IgD-negative memory B cell (primary cell): ENCODE data around the gene C11orf52. TPM values are rescaled to one million over a fixed set of nuclear protein-coding genes. Genes with fewer than 3 reads are reported as not detected.
"Not testable (repeated sequence)": the region's sequence is repeated elsewhere in the genome, so short reads cannot be mapped to it uniquely, and the experiment has no call there.

ENCODE experiments used
- H3K27ac Mint-ChIP-seq, 3 donors: one replicate each; pipeline ENCODE4 v1.8.0; 2020 to 2022; ENCODE audit warnings: mild to moderate bottlenecking in 3 of 3, mixed read lengths in 3 of 3, moderate library complexity in 1 of 3
- H3K27me3 Mint-ChIP-seq: one replicate; pipeline ENCODE4 v1.8.0; 2021; ENCODE audit warnings: mixed read lengths
- H3K36me3 Mint-ChIP-seq: one replicate; pipeline ENCODE4 v1.8.0; 2020; ENCODE audit warnings: mild to moderate bottlenecking, mixed read lengths
- H3K4me1 Mint-ChIP-seq, 3 donors: one replicate each; pipeline ENCODE4 v1.8.0; 2020 to 2022; ENCODE audit warnings: mixed read lengths in 3 of 3, mild to moderate bottlenecking in 1 of 3
- H3K4me3 Mint-ChIP-seq, 4 donors: one replicate each; pipeline ENCODE4 v1.8.0; 2020 to 2022; ENCODE audit warnings: mild to moderate bottlenecking in 4 of 4, mixed read lengths in 4 of 4, moderate library complexity in 3 of 4
- H3K9me3 Mint-ChIP-seq, 3 donors: one replicate each; pipeline ENCODE4 v1.8.0; 2020 to 2021; ENCODE audit warnings: mixed read lengths in 3 of 3, mild to moderate bottlenecking in 1 of 3
- polyA plus RNA-seq: library from polyadenylated mRNA; unstranded; fragments of 300-500 nt; fragmentation: Illumina TruSeq; gene quantifications from one replicate; pipeline ENCODE4 v1.2.3, GENCODE V29; 2021

Gene C11orf52
- not detected for polyA plus RNA-seq

DNA sequence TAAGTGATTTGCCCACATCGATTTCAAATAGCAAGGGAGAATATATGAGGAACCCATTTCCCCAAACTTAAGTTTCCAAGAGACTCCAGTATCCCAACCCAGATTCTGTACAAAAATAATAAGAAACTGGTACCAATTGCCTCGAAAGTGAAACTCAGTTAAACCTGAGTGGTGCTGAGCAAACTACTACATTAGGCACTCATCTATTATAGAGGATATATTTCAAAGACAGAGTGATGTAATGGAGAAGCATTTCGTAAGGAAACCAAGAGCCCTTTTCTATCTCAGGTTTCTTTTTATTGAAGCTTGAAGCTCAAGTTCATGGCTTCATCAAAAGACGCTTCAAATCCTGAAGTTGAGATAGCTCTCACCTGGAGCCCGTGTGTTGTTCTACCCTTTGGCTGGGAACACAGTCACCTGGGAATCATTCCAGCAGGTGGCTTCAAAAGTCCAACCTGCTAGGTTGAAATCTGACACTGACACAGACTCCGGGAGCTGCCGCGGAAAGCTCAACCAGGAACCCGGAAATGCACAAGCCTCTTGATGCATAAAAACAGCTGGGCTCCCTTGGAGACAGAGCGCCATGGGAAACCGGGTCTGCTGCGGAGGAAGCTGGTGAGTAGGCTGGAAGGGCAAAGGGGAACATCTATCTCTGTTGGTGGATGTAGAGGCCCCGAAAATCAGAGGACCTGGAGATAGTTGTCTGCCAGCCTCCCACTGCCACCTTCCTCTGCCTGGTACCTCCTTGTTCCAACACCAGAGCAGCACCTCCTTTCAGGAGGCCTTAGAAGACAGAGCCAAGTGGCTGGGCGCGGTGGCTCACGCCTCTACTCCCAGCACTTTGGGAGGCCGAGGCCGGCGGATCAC is at the start of gene C11orf52:
Gene C11orf52, plus strand, starts transcription at position 524 of the 867 bp plus-strand sequence. Its CDS starts 60 bp downstream, at position 584.
- peaks cover 0 to 5% (median 0%) of the 10 kb centered on the region in 3 donors for H3K9me3 Mint-ChIP-seq
- no peak within 1 kb of the TSS for H3K27ac Mint-ChIP-seq
- peaks cover 0 to 4% (median 0%) of the 10 kb centered on the region in 3 donors for H3K4me1 Mint-ChIP-seq
- H3K36me3 Mint-ChIP-seq, result no peaks in the 10 kb centered on the region
- H3K4me3 Mint-ChIP-seq, result no peak within 1 kb of the TSS
- H3K27me3 Mint-ChIP-seq, result peaks cover 21% of the 10 kb centered on the region

DNA sequence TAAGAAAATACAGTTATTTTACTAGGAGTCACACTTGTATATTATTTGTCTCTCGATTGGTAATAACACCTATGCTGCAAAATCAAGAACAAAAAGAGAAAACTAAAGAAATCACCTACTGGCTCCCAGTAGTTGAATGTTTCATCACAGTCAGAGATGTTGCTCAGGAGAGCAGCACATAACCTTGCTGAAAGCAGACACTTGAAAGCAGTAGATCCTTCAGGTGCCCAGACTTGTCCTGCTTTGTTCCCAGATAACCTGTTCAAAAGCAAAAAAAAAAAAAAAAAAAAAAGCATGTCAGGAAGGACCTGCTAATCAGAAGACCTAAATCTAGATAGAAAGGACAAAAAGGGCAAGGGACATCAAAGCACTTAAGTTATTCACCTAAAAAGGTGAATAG is 48.6 kb upstream of the C11orf52 start:
- Mint-ChIP-seq H3K4me3 (peak overlapping the region in 2 of 4 donors; percentile 51 to 89), H3K27me3 (no peaks in the 10 kb centered on the region), H3K36me3 (peaks cover 8% of the 10 kb centered on the region), H3K4me1 (peaks cover 11 to 17% (median 14%) of the 10 kb centered on the region in 3 donors), H3K9me3 (no peaks in the 10 kb centered on the region), H3K27ac (peak overlapping the region in 1 of 3 donors; percentile 89)

DNA sequence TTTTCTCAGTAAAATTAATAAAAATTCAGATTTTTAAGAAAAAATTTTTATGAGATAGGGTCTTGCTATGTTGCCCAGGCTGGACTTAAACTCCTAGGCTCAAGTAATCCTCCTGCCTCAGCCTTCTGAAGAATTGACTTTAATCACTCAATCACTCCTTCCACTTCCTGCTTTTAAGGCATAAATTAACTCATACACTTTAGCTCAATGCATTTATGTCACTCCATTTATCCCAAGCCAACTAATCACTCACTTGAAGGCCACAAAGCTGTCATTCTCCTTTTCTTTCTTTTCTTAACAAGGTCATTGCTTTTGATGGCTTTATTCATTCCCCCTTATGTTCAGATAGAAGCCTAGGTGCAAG is 48.2 kb upstream of the C11orf52 start:
- Mint-ChIP-seq H3K4me1 (peaks cover 11 to 17% (median 14%) of the 10 kb centered on the region in 3 donors), H3K9me3 (no peaks in the 10 kb centered on the region), H3K36me3 (peaks cover 8% of the 10 kb centered on the region), H3K27me3 (no peaks in the 10 kb centered on the region), H3K4me3 (peak overlapping the region; percentile 89 to 97 (median 94)), H3K27ac (peak overlapping the region; percentile 79 to 94 (median 89))

DNA sequence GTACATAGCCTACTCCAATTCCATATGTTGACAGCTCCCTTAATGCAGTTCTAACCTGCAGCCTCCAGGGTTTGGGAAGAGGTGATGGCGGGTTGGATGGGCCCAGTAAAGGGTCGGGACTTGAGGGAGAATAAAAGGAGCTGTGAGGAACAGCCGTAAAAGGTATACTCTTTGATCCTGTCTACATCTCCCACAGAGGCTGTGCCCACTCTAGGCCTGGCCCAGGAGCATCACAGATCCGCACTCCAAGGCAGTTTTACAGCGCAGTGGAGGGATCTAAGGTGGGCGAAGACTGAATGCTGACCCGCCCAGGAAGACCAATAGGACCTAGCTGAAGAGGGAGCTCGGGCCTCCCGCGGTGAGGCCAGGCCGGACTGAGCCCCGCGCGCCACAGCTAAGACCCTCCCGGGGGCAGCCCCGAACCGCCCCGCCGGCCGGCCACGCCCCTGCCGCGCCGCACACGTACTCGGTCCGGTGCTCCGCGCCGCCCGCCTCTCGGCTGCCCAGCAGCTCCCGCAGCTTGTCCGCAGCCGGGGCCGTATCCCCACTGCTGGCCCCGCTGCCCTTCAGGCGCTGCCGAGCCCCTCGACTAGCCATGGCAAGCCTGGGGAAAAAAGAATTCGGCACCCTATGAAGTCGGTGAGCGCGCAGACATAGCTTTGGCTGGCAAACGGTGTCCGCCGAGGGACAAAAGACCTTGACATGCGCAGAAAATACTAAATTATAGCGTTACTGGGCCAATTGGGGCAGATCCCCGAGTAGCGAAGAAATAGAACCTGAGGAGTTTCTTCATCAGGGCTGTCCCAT is 47.6 kb upstream of the C11orf52 start, which contains the start of gene ALG9:
Gene ALG9, minus strand, starts transcription at position 696 of the 807 bp plus-strand sequence. Its CDS starts 99 bp downstream, at position 597.
- Mint-ChIP-seq H3K4me1 (peaks cover 11 to 17% (median 14%) of the 10 kb centered on the region in 3 donors), H3K27ac (peak within 1 kb of the TSS; percentile 79 to 94 (median 89)), H3K9me3 (no peaks in the 10 kb centered on the region), H3K27me3 (no peaks in the 10 kb centered on the region), H3K36me3 (peaks cover 8% of the 10 kb centered on the region), H3K4me3 (peak within 1 kb of the TSS; percentile 89 to 97 (median 94))

DNA sequence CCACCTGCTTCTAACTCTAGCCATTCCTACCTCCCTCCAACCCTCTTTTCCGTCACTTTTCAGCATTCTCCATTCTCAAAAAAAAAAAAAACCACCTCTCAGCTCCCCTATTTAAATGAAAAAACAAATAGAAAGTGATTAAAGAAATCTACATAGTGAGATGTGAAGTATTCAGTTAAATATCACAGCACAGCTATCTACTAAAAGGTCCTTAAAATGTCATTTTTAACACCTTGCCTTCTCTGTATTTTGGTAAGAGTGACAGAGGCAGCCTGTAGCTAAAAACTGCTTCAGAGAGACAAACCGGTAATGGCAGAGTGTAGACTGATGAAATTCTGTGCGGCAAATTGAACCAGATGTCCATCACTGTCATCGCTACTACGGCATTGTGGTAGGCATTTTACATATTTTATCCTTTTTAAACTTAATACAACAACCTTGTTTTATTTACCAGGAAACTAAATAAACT is 47.0 kb upstream of the C11orf52 start:
- Mint-ChIP-seq H3K27ac (peak overlapping the region; percentile 79 to 94 (median 89)), H3K27me3 (no peaks in the 10 kb centered on the region), H3K9me3 (no peaks in the 10 kb centered on the region), H3K36me3 (peaks cover 8% of the 10 kb centered on the region), H3K4me3 (peak overlapping the region; percentile 89 to 97 (median 94)), H3K4me1 (peaks cover 11 to 14% (median 13%) of the 10 kb centered on the region in 3 donors)

DNA sequence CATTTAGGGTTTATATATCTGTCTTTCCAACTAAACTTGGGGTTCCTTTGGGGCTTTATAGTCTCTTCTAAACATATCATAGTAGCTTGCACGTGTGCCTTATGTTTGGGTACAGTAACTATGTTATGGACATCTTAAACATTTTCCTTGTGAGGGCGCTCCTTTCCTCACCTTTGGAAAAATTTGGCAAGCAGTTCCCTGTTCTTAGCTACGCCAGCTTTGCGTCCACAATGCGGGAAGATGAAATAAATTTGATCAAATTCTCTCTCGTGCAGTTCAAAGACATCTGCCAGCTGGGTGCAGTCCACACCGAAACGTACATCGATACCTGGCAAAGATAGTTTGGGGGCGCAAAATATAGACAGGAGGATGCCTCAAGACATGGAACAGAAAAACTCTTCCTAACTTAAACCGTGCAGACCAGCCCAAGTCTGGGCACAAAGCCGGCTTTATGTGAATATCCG is 40.3 kb upstream of the C11orf52 start:
- no peaks in the 10 kb centered on the region for H3K9me3 Mint-ChIP-seq
- peak overlapping the region; percentile 95 to 100 (median 96) for H3K27ac Mint-ChIP-seq
- H3K4me1 Mint-ChIP-seq, result peaks cover 7 to 17% (median 17%) of the 10 kb centered on the region in 3 donors
- H3K36me3 Mint-ChIP-seq, result peaks cover 4% of the 10 kb centered on the region
- H3K4me3 Mint-ChIP-seq, result peak overlapping the region; percentile 93 to 99 (median 98)
- no peaks in the 10 kb centered on the region for H3K27me3 Mint-ChIP-seq

GRCh38 chr11:111878849-111879636 is 39.7 kb upstream of the C11orf52 start, which contains the start of the genes CFAP68 and FDXACB1:
TSS of gene CFAP68 (plus strand) at chr11:111879541. CDS start at chr11:111879561, 20 bp downstream.
TSS of gene FDXACB1 (minus strand) at chr11:111879165. CDS start at chr11:111879132, 33 bp downstream.
- Mint-ChIP-seq H3K27me3 (no peaks in the 10 kb centered on the region), H3K4me1 (peaks cover 7 to 17% (median 17%) of the 10 kb centered on the region in 3 donors), H3K4me3 (peak within 1 kb of the TSS; percentile 93 to 99 (median 98)), H3K36me3 (peaks cover 4% of the 10 kb centered on the region), H3K27ac (peak within 1 kb of the TSS; percentile 95 to 100 (median 96)), H3K9me3 (no peaks in the 10 kb centered on the region)

- H3K27me3 Mint-ChIP-seq, result no peaks in the 10 kb centered on the region
- peaks cover 7 to 17% (median 17%) of the 10 kb centered on the region in 3 donors for H3K4me1 Mint-ChIP-seq
- H3K27ac Mint-ChIP-seq, result peak overlapping the region; percentile 95 to 100 (median 96)
- peak overlapping the region; percentile 93 to 99 (median 98) for H3K4me3 Mint-ChIP-seq
- H3K9me3 Mint-ChIP-seq, result no peaks in the 10 kb centered on the region
- H3K36me3 Mint-ChIP-seq, result peaks cover 4% of the 10 kb centered on the region
Observed at GRCh38 chr11:111879637-111879960, 39.1 kb upstream of the C11orf52 start.

GRCh38 chr11:111882202-111882601 is 36.5 kb upstream of the C11orf52 start:
- no peaks in the 10 kb centered on the region for H3K36me3 Mint-ChIP-seq
- H3K4me1 Mint-ChIP-seq, result peaks cover 7 to 17% (median 13%) of the 10 kb centered on the region in 3 donors
- H3K4me3 Mint-ChIP-seq, result no peak overlapping the region
- peak overlapping the region in 1 of 3 donors; percentile 96 for H3K27ac Mint-ChIP-seq
- no peaks in the 10 kb centered on the region for H3K27me3 Mint-ChIP-seq
- no peaks in the 10 kb centered on the region for H3K9me3 Mint-ChIP-seq

- not testable (repeated sequence) for H3K27ac Mint-ChIP-seq, H3K36me3 Mint-ChIP-seq, H3K4me1 Mint-ChIP-seq, H3K9me3 Mint-ChIP-seq, H3K27me3 Mint-ChIP-seq, H3K4me3 Mint-ChIP-seq
Observed at GRCh38 chr11:111885053-111885452, 33.7 kb upstream of the C11orf52 start.

GRCh38 chr11:111886032-111886431 is 32.7 kb upstream of the C11orf52 start:
- Mint-ChIP-seq H3K4me3 (no peak overlapping the region), H3K36me3 (peaks cover 4% of the 10 kb centered on the region), H3K27ac (no peak overlapping the region), H3K9me3 (no peaks in the 10 kb centered on the region), H3K4me1 (peaks cover 0 to 2% (median 1%) of the 10 kb centered on the region in 3 donors), H3K27me3 (no peaks in the 10 kb centered on the region)

DNA sequence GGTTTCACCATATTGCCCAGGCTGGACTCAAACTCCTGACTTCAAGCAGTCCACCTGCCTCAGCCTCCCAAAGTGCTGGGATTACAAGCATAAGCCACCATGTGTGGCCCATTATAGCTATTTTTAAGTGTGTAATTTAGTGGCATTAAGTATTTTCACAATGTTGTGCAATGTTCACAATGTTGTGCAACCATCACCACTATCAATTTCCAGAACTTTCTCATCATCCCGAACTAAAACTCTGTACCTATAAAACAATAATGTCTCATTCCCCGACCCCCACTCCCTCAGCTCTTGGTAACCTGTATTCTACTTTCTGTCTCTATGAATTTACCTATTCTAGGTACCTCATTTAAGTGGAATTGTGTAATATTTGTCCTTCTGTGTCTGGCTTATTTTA is 31.9 kb upstream of the C11orf52 start:
- Mint-ChIP-seq H3K27ac (peak overlapping the region in 1 of 3 donors; percentile 60), H3K4me3 (no peak overlapping the region), H3K27me3 (no peaks in the 10 kb centered on the region), H3K36me3 (peaks cover 4% of the 10 kb centered on the region), H3K9me3 (no peaks in the 10 kb centered on the region), H3K4me1 (peaks cover 0 to 1% (median 0%) of the 10 kb centered on the region in 3 donors)

GRCh38 chr11:111905411-111905810 is 13.3 kb upstream of the C11orf52 start:
- H3K9me3 Mint-ChIP-seq, result peaks cover 0 to 4% (median 0%) of the 10 kb centered on the region in 3 donors
- H3K27me3 Mint-ChIP-seq, result peaks cover 4% of the 10 kb centered on the region
- H3K4me3 Mint-ChIP-seq, result no peak overlapping the region
- H3K4me1 Mint-ChIP-seq, result no peaks in the 10 kb centered on the region
- H3K36me3 Mint-ChIP-seq, result peaks cover 5% of the 10 kb centered on the region
- no peak overlapping the region for H3K27ac Mint-ChIP-seq

- Mint-ChIP-seq H3K4me3 (no peak overlapping the region), H3K27me3 (peaks cover 13% of the 10 kb centered on the region), H3K36me3 (peaks cover 2% of the 10 kb centered on the region), H3K9me3 (peaks cover 0 to 4% (median 0%) of the 10 kb centered on the region in 3 donors), H3K27ac (no peak overlapping the region), H3K4me1 (peaks cover 0 to 4% (median 0%) of the 10 kb centered on the region in 3 donors)
Observed at GRCh38 chr11:111906680-111907079, 12.0 kb upstream of the C11orf52 start.
